Esophagus muscularis mucosa (tissue), 4 donors: ENCODE results near the gene HRCT1.

Source experiments
- EP300 ChIP-seq: sonication (generic); formaldehyde crosslinking; IDR thresholded peaks from one replicate; pipeline ENCODE4 v1.6.1; 2017; ENCODE audit warnings: antibody characterized with exemption
- POLR2A ChIP-seq: fragments of 450-650 bp; IDR thresholded peaks from one replicate; pipeline ENCODE4 v1.6.1; 2017; ENCODE audit warnings: antibody characterized with exemption, moderate library complexity, mild to moderate bottlenecking, low read depth
- POLR2AphosphoS5 ChIP-seq, 2 donors: sonication (generic); formaldehyde crosslinking; IDR thresholded peaks; one replicate each; pipeline ENCODE4 v1.6.1; 2017; ENCODE audit warnings: antibody characterized with exemption in 2 of 2
- TF ChIP-seq, protein P1 (sequence below), 3 experiments: fragments of 200-600 bp in 2 of 3; fragments of 450-650 bp in 1 of 3; sonication (generic) in 2 of 3; IDR thresholded peaks; one replicate each; pipeline ENCODE4 v1.5.1; 2017 to 2019; ENCODE audit warnings: antibody characterized with exemption in 3 of 3, mild to moderate bottlenecking in 2 of 3, moderate library complexity in 1 of 3

DNA sequence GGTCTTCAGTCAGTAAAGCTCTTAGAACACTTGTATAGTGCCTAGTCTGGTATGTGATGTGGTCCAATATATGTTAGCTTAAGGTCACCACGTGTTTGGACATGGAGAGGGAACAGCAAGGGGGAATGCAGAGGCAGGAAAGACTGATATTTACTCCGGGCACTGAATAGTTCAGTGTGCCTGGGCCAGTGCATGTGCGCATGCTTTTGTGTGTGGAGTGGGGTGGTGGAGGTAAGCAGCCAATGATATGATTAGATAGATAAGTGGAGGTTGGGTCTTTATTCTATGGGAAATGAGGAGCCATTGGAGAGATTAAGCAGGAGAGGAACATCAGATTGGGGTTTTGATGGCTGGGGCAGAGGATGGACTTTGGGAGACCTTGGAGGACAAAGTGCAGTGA is 49.8 kb upstream of the HRCT1 start:
- TF ChIP-seq, protein P1, sequence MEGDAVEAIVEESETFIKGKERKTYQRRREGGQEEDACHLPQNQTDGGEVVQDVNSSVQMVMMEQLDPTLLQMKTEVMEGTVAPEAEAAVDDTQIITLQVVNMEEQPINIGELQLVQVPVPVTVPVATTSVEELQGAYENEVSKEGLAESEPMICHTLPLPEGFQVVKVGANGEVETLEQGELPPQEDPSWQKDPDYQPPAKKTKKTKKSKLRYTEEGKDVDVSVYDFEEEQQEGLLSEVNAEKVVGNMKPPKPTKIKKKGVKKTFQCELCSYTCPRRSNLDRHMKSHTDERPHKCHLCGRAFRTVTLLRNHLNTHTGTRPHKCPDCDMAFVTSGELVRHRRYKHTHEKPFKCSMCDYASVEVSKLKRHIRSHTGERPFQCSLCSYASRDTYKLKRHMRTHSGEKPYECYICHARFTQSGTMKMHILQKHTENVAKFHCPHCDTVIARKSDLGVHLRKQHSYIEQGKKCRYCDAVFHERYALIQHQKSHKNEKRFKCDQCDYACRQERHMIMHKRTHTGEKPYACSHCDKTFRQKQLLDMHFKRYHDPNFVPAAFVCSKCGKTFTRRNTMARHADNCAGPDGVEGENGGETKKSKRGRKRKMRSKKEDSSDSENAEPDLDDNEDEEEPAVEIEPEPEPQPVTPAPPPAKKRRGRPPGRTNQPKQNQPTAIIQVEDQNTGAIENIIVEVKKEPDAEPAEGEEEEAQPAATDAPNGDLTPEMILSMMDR (IDR thresholded peaks at IDR 0.05): no peak
- TF ChIP-seq POLR2A: no peak
- no peak for TF ChIP-seq EP300
- TF ChIP-seq POLR2AphosphoS5 (IDR thresholded peaks at IDR 0.05): no peak
